GM18498 (cell line): ENCODE data around the gene DDX31.

Experiments used
- ATAC-seq: cut with Tn5 transposase; IDR thresholded peaks from one replicate; pipeline ENCODE4 v1.9.1; 2021; ENCODE audit warnings: mild to moderate bottlenecking, moderate library complexity; ENCODE audit not compliant: unreplicated experiment

The DDX31 gene

DNA sequence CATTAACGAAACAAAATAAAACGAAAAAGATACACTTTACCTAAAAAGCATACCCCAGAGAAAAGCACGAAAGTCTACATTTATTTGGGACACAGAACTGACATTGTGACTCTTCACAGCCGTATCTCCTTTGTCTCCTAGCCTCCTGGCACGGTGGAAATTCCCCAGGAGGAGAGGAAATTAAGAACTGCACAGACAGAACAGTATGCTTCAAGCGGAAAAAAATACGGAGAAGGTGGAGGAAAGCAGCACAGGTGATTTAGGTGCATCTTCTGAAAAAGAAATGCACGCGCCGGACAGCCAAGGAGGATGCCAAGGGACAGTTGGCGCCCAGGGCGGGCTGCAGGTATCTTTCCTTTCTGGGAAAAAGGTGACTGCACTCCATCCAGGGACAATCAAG is 32.0 kb downstream of the DDX31 start:
- no peak for ATAC-seq

DNA sequence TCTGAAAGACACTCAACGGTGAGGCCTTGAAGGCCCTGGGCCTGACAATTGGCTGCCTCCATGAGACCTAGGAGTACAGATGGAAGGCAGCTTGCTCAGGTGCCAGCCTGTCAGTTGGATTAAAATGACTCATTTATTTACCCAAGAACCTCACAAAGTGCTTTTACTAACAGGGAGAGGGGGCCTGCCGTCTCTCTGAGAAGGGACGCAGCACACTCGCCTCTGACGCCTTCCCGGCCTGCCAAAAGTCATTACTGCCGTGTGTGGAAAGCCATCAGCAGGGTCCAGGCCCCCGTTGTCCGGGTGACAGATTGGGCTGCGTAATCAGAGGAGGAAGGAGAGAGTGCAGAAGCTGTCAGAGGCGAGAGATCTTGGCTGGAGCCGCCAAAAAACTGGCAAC is 32.4 kb downstream of the DDX31 start:
- no peak for ATAC-seq

DNA sequence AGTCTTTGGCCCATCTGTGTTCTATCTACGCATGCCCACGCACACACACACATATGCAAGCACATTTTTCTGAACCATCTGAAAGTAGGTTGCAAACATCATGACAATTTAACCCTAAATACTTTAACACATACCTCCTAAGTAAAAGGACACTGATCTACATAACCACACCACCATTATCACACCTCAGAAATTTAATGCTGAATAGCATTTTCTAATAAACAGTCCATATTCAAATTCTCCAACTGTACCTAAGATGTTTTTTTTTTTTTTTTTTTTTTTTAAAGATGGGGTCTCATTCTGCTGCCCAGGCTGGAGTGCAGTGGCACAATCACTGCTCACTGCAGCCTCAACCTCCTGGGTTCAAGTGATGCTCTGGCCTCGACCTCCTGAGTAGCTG is 35.5 kb downstream of the DDX31 start:
- ATAC-seq = no peak

DNA sequence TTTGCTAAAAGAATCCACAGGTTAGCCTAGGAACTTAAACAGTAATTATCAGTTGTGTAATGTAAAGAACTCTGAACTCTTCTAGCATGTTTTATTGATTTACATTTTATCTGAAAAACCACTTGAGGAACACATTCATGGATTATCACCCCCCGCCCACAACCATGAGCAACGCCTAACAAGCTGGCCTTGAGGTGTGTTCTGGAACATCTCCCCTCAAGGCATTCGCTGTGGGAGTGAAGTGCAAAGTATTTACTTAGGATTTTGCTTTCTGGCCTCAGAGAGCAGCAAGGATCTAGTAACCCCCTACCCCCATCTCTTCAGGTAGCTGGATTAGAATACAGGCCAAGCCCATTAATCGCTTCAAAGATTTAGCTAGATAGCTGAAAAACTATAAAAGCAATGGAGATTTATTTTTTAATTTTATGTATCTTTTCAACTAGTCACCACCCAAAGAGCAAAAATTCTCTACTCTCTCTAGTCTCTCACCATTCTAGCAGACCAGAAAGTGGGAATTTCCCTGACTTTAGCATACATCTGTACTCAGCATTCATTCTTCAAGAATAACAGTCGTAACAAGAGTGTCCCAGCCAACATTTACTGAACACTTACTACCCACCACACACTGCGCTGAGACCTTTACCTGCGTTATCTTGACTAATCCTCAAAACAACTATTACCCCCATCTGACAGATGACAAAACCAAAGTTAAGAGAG is 37.2 kb downstream of the DDX31 start:
- no peak for ATAC-seq

DNA sequence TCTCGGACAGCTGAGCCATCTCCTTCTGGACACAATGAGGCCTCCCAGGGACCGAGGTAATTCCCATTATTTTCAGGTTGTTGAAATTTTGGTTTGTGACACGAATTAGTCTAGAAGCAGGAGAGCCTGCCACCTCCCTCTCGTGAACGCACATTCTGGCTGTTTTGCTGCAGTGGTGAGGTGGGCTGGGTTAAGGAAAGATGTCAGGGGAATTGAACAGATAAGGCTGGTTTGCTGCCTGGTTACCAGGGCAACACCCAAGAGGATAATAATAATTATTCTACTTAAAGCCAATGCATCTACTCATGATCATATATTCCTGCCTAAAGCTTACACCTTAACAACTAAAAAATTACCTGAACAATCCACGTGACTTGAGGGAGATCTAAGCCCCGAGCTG is 38.1 kb downstream of the DDX31 start:
- ATAC-seq = no peak

DNA sequence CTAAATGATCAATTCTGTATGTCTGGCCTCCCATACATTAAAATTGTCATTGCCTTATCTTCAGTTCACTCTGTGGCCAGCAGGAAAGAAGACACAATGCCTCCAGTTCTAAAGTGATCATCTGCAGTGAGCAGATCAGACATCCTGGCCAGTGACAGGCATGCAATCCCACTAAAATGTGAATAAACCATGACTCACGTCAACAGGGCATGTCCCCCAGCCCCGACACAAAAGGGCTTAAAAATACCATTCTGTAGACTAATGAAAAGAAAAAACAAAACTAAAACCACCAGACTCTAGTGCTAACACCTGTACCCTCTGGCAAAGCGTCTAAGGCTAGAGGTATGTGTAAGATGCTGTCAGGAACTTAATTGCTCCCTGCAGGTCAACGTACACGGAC is 38.5 kb downstream of the DDX31 start:
- no peak for ATAC-seq

DNA sequence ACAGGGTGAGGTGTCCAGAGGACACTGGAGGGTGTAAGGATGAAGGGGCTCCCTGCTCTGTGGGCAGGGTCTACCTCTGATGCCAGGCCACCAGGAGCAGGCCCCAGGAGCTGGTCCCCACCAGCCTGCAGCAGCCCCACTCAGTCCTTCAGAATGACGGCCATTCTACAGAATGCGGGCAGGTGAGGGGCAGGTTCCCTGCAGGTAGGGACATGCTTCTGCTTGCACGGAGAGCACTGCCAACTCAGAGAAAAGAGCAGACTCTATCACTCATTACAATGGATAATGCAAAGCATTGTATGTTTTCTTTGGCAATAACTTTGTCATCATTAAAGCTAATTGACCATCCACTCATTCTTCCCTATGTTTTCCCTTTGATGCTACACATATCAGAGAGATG is 39.0 kb downstream of the DDX31 start:
- ATAC-seq = no peak

DNA sequence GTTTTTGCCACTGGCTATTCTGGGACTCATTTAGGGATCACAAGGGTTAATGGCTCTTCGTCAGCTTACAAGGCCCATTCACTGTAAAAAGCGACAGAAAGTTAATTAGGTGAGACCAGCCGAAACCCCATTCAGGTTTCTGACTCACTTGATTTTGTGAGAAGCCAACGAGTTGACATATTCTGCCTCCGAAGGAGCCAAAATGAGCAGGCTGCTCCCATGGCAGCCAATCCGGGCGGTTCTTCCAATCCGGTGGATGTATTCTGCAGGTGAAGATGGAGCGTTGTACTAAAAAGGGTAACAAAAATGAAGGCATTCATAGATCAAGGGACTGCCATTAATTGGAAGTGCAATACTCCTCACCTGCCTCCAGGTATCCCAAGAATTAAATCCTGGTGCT is 39.7 kb downstream of the DDX31 start:
- no peak for ATAC-seq

DNA sequence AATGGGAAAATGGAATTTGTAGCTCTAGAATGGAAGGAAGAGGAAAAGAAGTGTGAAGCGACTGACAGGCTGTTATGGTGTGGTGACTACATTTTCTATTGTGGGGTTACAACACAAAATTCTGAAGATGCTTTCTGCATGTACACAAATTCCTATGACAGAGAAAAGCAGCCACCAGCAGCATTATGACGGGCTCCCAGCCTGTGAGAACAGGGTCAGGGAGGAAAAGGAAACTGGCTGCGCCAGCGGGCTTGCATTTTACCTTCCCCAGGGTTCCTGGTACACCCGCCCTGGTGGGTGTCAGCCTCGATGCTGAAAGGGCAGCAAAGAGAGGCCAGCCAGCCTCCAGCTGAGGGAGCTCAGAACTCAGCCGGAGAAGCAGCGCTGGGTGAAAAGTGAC is 41.0 kb downstream of the DDX31 start:
- no peak for ATAC-seq

DNA sequence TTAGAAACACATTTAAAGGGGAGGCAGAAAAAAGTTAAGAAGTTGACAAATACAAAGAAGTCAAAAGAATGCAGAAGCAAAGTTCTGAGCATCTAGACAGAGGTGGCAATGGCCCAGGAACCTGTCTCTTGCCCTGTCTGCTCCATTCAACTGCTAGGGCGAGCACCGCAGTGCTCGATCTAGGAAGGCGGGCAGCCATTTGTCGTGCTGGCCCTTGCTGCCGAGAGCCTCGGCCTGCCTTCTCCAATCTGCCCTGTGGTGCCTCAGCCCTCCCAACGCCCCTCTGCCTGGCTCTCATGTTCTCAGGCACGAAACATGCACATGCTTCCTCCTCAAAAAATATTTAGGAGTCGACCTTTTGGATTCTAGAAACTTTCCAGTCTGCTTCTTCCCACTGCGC is 42.2 kb downstream of the DDX31 start:
- ATAC-seq = no peak

DNA sequence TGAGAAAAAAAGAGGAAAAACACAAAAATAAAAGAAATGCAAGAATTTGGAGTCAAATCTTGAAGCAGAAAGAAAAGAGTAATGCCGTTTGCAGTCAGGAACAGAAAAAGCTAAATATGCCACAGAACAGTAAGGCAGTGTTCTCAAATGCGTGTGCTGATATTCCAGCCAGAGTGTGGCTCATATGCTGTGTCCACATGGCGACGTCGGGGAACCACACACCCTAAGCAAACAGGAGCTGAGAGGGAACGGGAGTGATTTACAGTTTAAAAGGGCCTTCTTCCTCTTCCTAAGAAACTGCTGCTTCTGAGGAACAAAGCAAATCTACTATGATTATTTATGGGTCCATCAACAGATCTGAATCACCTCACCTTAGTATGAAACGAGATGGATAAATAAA is 42.7 kb downstream of the DDX31 start:
- ATAC-seq = no peak

DNA sequence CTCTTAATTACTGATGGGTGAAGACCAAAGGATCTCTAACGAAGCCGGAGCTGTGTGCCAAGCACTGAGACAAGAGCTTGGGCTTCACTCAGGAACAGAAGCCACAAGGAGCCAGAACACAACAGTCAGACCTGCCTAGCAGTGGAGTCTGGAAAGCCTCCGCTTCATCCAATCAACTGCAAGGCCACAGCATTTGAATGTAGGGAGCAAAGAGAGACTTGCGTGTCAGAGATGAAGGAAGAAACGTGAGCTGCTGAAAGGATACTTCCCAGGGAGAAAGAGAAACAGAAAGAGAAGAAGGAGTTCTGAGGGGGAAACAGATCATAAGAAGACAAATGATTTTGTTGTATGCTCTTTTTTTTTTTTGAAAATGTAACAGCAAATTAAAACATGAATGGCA is 43.5 kb downstream of the DDX31 start:
- no peak for ATAC-seq

DNA sequence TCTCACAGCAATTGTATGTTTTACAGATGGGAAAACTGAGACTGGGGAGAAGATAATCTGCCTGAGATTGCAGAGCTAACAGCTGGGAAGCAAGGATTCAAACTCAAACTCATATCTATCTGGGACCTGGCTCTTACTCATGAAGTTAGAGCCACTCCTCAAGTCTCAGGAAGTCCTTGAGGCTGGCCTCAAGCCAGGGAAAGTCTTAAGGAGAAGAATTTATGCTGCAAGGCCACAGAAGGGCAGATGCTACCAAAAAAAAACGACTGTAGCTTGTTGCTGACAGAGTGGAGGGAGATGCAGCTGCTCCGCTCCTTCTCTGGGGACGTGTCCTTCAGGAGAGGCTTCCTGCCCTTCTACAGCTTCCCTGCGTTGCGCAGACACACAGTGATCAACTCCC is 47.6 kb downstream of the DDX31 start:
- ATAC-seq = no peak

DNA sequence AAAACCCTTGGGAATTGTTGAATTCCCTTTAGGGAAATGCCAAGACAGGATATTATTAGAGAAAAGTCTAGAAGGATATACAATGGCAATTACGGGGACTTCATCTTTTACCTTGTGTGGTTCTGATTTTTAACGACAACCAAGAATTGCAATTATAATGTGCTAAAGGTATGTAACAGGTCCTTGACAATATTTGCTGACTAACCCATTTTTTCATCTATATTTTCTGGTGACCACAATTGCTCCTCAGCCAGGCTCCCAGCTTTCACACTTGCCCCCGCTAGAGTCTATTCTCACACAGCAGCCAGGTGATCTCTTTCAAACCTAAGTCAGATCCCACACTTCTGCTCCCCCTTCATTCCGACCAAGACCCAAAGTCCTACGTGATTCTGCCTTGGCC is 53.1 kb downstream of the DDX31 start:
- ATAC-seq = no peak

DNA sequence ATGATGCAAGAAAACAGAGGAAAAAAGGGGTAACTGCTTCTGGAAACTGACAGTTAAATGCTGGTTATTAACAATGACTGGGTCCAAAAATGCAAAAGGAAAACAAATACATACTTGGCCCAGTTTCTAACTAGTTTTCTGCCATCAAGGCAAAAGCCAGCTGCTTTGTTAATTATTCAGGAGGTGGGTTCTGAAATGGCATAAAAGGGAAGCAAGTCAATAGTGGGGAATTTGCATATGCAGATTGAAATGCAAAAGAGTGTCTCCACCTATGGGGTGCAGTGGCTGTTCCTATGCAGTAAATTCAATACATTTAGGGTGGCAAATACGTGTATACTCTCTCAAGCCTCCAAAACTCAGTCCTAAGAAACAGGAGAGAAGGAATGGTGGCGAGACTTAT is 54.0 kb downstream of the DDX31 start:
- ATAC-seq = no peak

DNA sequence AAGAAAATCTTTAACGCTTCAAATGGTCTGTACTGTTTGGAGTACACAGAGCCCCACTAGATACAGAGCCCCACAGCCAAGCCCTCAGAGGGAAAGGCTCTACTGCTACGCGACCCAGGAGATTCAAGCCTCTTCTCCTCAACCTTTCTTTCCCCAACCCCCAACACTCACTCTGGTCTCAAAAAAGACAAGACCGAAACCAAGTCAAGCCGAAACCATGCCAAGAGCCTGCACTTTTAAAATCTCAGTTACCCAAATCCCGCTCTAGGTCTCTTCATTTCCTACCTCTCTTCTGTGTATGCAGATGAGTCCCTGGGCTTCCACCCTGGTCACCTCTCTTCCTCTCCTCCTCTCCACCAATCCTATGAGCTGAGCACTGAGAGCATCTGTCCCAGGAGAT is 55.5 kb downstream of the DDX31 start:
- no peak for ATAC-seq

DNA sequence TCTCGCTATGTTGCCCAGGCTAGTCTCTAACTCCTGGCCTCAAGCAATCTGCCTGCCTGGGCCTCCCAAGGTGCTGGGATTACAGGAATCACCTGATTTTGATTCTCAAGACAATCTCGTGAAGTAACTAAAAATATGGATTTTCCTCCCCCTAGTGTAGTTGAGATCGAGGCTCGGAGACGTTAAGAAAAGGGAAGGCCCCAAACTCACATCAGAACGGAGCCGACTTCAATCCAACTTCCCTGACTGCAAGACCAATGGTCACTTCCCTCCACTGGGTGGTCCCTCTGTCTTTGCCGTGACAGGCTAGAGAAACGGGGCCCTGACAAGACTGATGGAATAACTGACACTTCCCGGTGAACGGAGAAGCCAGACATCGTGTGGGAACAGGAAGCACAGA is 59.1 kb downstream of the DDX31 start:
- no peak for ATAC-seq

DNA sequence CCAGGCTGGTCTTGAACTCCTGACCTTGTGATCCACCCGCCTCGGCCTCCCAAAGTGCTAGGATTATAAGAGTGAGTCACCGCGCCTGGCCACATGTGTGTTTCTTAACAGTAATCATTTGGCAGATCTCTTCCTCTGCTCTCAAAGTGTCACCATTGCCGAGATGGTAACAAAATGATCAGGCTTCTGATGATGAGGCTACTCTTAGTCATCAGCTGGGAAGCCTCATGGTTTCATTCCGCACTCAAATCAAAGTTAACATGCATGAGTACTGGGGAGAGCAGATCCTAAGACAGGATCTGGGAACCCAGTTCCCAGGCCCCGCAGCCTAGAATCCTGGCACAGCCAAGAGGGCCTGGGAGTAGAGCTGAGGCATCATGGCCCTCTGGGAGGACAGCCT is 60.0 kb downstream of the DDX31 start:
- ATAC-seq = no peak

DNA sequence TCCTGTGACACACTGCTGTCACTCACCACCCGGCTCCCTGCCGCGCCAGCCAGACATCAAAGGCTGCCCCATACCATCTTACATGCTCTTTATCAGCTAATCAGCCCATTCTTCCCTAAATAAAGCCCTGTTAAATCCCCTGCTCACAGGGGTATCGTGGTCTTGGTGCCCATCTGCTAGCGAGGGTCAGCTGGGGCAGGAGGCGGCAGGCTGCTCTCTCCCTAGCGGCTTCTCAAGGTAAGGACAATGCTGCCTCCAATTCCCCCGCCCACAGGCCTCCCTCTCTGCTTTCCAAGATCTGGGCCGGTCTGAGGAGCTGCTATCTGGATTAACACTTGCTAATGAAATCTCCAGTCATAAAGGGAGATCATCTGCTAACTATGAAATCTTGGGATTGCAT is 60.6 kb downstream of the DDX31 start:
- no peak for ATAC-seq

DNA sequence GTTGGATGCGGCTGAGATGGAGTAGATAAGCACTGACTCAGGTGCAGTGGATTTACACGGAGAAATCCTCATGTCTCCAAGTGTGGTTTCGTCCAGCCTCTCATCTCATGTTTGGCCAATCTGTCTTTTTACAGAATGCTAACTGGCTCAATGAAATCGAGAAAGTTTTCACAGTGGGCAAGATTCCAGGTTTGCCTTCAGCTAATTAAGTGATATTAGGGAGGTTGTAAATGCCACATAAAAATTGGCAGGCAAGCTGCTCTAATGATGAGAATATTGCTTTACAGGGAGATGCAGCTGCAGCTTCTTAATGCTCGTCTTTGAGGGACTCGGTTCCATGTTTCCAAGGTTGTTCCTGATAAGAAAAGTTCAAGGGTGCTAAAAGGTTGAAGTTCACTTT is 63.7 kb downstream of the DDX31 start:
- ATAC-seq = no peak

DNA sequence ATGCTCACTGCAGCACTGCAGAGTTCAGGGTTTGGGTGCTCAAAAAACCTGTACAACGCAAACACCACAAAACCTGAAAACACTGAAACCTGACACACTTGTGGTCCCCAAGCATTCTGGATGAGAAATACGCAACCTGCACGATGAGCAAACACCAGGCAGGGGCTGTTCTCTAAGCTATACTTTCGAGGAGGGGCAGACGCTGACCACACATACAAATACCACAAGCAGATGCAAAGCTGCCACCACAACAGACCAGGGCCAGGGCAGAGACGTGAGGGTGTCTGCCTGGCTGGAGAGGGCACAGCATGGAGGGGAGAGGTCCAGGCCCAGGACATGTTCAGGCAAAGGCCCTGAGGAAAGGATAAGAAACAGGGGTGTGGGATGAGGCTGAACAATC is 64.4 kb downstream of the DDX31 start:
- no peak for ATAC-seq

DNA sequence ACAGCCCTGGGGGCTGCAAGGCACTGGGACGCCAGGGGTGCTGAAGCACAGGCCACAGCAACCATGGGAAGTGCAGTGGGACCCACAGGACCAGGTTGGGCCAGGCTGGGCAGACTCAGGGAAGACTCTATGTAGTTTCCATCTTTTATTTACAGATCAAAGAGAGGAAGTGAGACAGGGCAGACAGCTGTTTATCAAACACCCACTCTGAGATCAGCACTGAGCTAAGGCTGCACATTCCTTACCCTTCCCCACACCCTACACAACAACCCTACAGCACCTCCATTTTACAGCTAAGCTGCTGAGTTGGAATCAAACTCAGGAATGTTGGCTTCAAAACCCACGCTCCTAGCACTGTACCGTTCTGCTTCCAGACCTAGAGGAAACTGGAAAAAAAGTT is 67.6 kb downstream of the DDX31 start:
- ATAC-seq = no peak

DNA sequence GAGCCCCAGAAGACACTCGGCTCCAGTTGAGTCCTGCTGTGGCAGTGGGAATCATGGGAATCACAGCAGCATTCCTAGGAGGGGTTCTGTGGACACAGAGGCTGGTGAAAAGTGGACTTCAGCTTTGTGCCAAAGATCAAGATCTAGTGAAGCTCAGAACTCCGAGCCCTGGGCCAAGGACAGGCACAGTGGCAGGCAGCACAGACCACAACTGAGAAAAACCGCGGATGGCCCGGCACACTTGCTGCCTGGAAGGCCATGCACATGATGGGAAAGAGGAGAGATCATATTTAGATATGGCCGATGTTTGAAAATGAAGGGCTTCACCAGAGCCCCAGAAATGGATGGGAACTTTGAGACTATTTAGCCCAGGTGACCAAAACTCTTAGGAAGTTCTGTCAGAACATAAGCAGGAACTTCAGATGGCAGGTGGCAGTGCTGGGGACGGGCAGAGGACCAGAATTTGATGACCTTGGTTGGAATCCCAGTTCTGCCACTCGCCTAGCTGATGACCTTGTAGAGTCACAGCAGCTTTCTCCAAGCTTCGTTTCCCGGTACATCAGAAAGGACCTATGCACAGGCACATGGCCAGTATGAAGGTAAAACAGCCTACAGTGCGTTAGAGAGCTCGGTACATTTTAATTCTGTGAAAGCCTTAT is 69.3 kb downstream of the DDX31 start:
- no peak for ATAC-seq
